Testis (tissue), 2 donors: ENCODE results near the gene CDS2.

ENCODE experiments used
- CTCF ChIP-seq, 3 experiments: fragments of 450-650 bp in 2 of 3; fragments of 200-600 bp in 1 of 3; sonication (generic) in 1 of 3; IDR thresholded peaks; one replicate each; pipeline ENCODE4 v1.5.1; 2016 to 2019; ENCODE audit warnings: antibody characterized with exemption in 3 of 3, mild to moderate bottlenecking in 2 of 3, moderate library complexity in 1 of 3
- POLR2A ChIP-seq: fragments of 450-650 bp; IDR thresholded peaks from one replicate; pipeline ENCODE4 v1.6.1; 2017; ENCODE audit warnings: antibody characterized with exemption, mild to moderate bottlenecking, moderate library complexity

GRCh38 chr20:5168651-5169396 lies 42.0 kb downstream of the CDS2 start:
- TF ChIP-seq CTCF (IDR thresholded peaks at IDR 0.05): no peak
- TF ChIP-seq POLR2A: no peak
